ENCODE measurements around the gene CA10. TPM values are rescaled to one million over a fixed set of nuclear protein-coding genes. Genes with fewer than 3 reads are reported as not detected.

CA10 gene
- polyA plus RNA-seq (2012; ENCODE audit: insufficient read depth, insufficient read length): not detected

GRCh38 chr17:52158450-52159042, at the start of gene CA10:
Gene CA10, minus strand, starts transcription at chr17:52158714.
- DNase-seq (ENCODE audit: low read depth, low spot score): no peak
- no peak within 1 kb of the TSS for H3K4me3 ChIP-seq (ENCODE audit: low read length)

DNA sequence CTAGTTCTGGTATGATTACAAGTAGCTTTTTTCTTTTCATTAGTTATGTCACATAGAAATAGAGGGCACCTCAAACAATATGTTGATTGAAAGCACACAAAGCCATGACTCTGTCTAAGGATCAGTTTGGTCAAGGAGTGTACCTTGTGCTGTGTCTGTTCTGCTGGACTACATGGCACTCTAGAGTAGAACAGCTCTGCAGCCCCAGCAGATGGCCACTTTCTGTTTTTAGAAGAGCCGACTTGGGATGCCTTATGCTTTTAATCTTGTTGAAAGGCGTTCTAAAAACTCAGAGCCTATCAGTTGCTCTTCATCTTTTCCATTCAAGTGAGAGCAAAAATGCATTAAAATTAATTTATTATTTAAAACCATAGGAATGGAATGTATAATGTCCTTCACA, 49.3 kb upstream of the CA10 start:
- no peak for DNase-seq (ENCODE audit: low read depth, low spot score)

GRCh38 chr17:52202520-52203080, 44.1 kb upstream of the CA10 start:
- no peak for DNase-seq (ENCODE audit: low read depth, low spot score)
- H3K4me3 ChIP-seq (ENCODE audit: low read length): no peak overlapping the region

More for the DNA sequence above, 49.3 kb upstream of the CA10 start:
- no peak overlapping the region for H3K4me3 ChIP-seq (ENCODE audit: low read length)

- no peak overlapping the region for H3K4me3 ChIP-seq (ENCODE audit: low read length)
- no peak for DNase-seq (ENCODE audit: low read depth, low spot score)
These were observed 43.4 kb upstream of the CA10 start for GRCh38 chr17:52201767-52202519.

GRCh38 chr17:52191491-52191890, 33.0 kb upstream of the CA10 start:
- no peak overlapping the region for H3K4me3 ChIP-seq (ENCODE audit: low read length)
- DNase-seq (ENCODE audit: low read depth, low spot score): no peak

DNA sequence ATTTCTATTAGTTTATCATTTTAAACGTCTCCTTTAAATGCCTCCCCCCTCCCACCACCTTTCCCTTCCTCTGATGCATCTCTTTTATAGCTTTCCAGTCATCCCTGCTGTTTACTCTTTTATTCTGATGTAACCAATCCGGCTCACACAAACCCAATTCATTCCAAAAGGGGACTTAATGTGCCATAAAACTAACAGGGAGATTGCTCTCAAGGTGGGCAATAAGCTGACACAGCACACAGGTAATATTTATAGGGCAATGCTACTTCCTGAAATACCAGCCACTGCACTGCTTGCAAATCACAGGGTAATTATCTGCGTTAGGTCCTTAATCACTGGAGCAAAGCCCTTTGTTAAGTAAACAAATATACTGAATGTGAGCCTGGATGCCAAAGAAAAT, 23.3 kb upstream of the CA10 start:
- H3K4me3 ChIP-seq (ENCODE audit: low read length): no peak overlapping the region
- no peak for DNase-seq (ENCODE audit: low read depth, low spot score)

DNA sequence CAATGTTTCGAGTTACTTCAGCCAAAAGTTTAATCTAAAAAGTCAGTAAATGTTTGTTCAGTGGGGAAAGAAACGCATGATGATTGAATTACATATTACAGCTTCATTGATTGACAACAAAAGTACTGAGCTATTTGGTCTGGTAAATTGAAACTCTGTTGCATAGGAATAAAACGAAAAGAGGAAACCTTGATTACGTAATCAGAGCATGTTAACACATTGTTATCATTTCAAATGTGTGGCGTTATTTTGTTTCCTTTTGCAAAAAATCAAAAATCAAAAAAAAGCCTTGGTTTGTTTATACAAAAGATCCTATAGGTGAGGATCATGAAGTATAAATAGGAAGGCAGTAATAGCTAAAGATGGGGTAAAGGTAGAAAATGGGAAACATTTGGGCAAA, 19.5 kb upstream of the CA10 start:
- no peak overlapping the region for H3K4me3 ChIP-seq (ENCODE audit: low read length)
- DNase-seq (ENCODE audit: low read depth, low spot score): no peak

DNA sequence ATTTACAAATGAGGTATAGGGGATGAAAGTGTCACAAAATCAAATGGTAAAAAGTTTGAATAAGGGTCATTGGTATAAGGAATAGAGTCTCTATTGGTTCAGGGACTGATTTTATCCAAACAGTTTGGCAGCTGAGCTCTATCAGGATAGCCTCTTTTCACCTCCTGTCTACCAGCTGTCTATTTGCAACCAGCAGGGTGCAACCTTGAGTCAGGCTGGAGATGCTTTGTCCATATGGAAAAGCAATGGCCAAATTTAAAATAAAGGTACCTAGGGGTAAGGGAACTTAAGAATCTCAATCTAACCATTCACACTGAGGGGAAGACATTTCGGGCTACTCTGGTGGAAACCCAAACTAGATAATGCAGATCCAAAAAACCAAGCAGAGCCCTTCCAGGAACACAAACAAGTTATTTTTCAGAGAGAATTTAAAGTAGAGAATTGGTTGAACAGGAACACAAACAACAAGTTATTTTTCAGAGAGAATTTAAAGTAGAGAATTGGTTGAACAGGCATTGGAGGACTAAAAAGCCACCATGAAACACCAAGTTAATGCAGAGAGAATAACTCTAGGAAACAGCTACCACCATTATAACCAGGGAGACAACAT, 12.6 kb upstream of the CA10 start:
- no peak for DNase-seq (ENCODE audit: low read depth, low spot score)
- no peak overlapping the region for H3K4me3 ChIP-seq (ENCODE audit: low read length)

DNA sequence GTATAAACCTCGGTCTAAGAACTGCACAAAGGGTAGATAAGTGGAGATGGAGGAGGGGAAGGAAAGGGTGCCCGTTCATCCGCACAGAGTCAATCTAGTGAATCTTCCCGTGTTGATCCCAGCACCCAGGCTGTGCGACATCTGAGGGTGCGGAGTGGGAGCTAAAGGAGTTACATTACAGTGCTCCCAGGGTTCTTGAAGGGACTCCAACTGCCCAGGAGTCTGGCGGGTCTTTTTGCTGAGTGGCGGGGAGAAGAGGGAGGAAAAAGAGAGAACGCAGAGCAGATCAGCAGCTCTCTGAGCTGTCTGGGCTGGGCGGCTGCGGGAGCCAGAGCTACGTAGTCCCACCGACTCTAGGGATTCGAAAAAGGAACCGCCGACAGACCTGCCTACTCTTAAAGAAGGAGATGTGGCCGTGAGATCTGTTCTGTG, 1.6 kb upstream of the CA10 start:
- DNase-seq (ENCODE audit: low read depth, low spot score): no peak
- H3K4me3 ChIP-seq (ENCODE audit: low read length): no peak overlapping the region

- no peak overlapping the region for H3K4me3 ChIP-seq (ENCODE audit: low read length)
These were observed 977 bp upstream of the CA10 start for GRCh38 chr17:52159246-52160135.

GRCh38 chr17:52157603-52158449, 688 bp downstream of the CA10 start:
- DNase-seq (ENCODE audit: low read depth, low spot score): no peak
- no peak overlapping the region for H3K4me3 ChIP-seq (ENCODE audit: low read length)

More at GRCh38 chr17:52159246-52160135, 977 bp upstream of the CA10 start:
- no peak for DNase-seq (ENCODE audit: low read depth, low spot score)

DNA sequence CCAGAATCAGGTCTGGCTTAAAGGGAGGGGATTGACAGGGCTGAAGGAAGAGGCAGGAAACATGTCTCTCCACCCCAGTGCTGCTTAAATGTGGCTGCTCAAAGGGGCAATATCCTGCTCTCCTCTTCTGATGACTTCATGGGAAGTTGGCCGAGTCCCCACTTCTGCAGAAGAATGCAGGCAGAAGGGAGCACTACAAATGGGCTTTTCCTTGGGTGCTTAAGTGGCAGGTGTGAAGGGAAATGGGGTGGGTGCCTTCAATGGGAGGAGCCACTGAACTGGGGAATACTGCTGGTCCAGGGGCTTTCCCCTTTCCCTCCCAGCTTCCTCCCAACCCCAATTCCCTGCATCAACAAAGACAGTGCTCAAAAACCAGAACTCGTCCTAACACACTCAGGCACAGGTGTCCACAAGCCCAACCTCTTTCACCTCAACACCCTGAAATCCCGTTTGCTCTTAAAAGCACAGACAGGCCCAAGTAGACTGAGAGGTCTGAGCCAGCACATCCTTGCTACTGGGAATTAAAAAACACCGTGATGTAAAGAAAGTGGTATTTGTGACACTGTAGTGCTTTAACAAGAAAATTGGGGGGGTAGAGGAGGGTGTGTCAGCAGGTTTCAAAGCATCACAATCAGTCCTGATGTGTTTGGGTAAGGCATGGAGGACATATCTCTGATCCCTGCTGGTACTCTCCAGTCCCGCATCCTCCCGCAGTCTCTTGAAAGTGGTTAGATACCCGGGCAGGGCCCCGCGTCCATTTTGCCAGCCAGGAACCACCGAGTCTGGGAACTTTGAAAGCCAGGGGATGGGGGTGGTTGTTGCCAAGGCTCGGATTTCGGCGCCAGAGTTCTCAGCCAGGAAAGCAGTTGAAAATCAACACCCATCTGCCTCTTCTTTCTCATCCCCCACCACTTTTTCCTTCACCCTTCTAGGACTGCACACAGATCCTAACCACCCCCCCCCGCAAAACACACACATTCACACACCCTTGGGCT, 1.6 kb downstream of the CA10 start:
- no peak for DNase-seq (ENCODE audit: low read depth, low spot score)
- H3K4me3 ChIP-seq (ENCODE audit: low read length): no peak overlapping the region

- no peak for DNase-seq (ENCODE audit: low read depth, low spot score)
- no peak overlapping the region for H3K4me3 ChIP-seq (ENCODE audit: low read length)
These were observed 3.2 kb downstream of the CA10 start for GRCh38 chr17:52155301-52155700.

DNA sequence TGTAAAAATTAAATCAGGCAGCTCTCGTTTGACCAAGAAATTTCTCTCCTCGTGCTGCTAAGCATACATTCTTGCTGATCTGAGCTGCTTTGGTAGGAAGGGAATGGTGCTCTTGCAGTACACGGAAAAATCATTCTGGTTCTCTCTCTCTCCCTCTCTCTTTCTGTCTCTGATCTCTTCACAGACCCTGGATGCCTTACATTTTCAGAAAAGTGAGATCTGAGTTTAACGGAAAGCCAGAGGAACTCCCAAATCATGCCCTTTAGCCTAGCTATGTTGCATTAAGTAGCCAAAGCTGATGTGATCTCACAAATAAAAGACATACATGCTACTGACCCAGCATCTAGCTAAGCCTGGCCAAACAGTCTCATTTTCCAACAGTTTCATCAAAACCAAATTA, 4.0 kb downstream of the CA10 start:
- H3K4me3 ChIP-seq (ENCODE audit: low read length): no peak overlapping the region
- DNase-seq (ENCODE audit: low read depth, low spot score): no peak

- H3K4me3 ChIP-seq (ENCODE audit: low read length): no peak overlapping the region
- DNase-seq (ENCODE audit: low read depth, low spot score): no peak
These were observed 7.6 kb downstream of the CA10 start for GRCh38 chr17:52150935-52151334.

DNA sequence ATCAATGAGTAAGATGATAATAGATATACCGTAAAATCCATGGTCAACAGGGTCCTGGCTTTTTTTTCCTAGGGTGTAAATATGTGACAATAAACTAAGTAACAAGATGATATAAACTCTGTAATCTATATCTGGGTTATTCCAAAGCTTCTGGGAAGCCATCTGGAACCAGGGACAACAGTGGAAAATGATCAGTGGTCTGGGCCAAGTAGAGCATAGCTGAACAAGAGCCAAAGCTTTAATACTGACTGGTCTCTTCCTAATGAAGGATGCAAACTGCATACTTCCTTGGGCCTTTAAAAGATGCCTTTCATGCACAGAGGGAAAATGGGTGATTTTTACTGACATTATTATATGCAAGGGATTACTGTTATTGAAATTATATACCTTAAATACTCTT, 8.9 kb downstream of the CA10 start:
- H3K4me3 ChIP-seq (ENCODE audit: low read length): no peak overlapping the region
- DNase-seq (ENCODE audit: low read depth, low spot score): no peak

- no peak overlapping the region for H3K4me3 ChIP-seq (ENCODE audit: low read length)
- DNase-seq (ENCODE audit: low read depth, low spot score): no peak
These were observed 9.6 kb downstream of the CA10 start for GRCh38 chr17:52148969-52149351.

Data from Jurkat, Clone E6-1 (cell line).